Measurements from ENCODE around the gene PANK4. TPM values are rescaled to one million over a fixed set of nuclear protein-coding genes. Genes with fewer than 3 reads are reported as not detected.
A peak's percentile ranks its signal among the peaks of the same experiment; 100 is the strongest.

Gene PANK4
- total and polyA plus RNA-seq, 9 of the 15 experiments (the other 6 are each of a cell fraction or from before 2014, with no cell fraction given): 0.93 to 55.6 (median 31.5) TPM

- no peak for TF ChIP-seq ZNF23 (CRISPR knock-in tag; IDR thresholded peaks at IDR 0.05)
- no peak for TF ChIP-seq FOXJ3 (CRISPR knock-in tag; IDR thresholded peaks at IDR 0.05)
- TF ChIP-seq MAFG (tag; conservative IDR thresholded peaks at IDR 0.05): no peak
- 0 out of 2 replicates have a peak, but pooled peaks have one; percentile 27 for TF ChIP-seq CAMTA2 (CRISPR knock-in tag; conservative IDR thresholded peaks at IDR 0.05)
- 0 out of 4 replicates have a peak, but pooled peaks of 1 of the 2 experiments have one; percentile 32 for TF ChIP-seq UBTF (IDR thresholded peaks at IDR 0.05; ENCODE audit: borderline replicate concordance in 1 of 2, low read depth in 2 of 2, low read length in 2 of 2)
- TF ChIP-seq KLF13 (tag; IDR thresholded peaks at IDR 0.05; ENCODE audit: borderline replicate concordance, low read depth): no peak
- no peak for TF ChIP-seq ZBTB40 (IDR thresholded peaks at IDR 0.05)
- TF ChIP-seq ZBTB40 (CRISPR knock-in tag; IDR thresholded peaks at IDR 0.05): no peak
- peak; percentile 24 for TF ChIP-seq RBBP5 (IDR thresholded peaks at IDR 0.05; ENCODE audit: borderline replicate concordance, insufficient read depth, low read length, poor library complexity, severe bottlenecking)
- TF ChIP-seq ZNF766 (CRISPR knock-in tag; conservative IDR thresholded peaks at IDR 0.05): peak; percentile 56; the same call in 1 of the 2 replicates
- TF ChIP-seq POLR2AphosphoS2 (IDR thresholded peaks at IDR 0.05; ENCODE audit: low read length): no peak
Measured at GRCh38 chr1:2544093-2544874, 17.9 kb upstream of the PANK4 start (continued).
